HEK293T (cell line): ENCODE data around the gene HOXC11.

Source experiments
- CTCF ChIA-PET: fragments of 350-600 bp; formaldehyde crosslinking; extraction: SDS; loops from one replicate; lab custom pipeline; 2021; ENCODE audit warnings: antibody characterized with exemption, inconsistent platforms; lab: Yijun Ruan, JAX
- POLR2A ChIA-PET: fragments of 350-600 bp; formaldehyde crosslinking; extraction: SDS; loops from one replicate; lab custom pipeline; 2020; ENCODE audit warnings: antibody characterized with exemption, inconsistent platforms; lab: Yijun Ruan, JAX
- DNase-seq: peaks from one replicate; pipeline ENCODE4 v3.0.0; 2012; ENCODE audit warnings: mixed read lengths; ENCODE audit errors: extremely low spot score
- ARNT ChIP-seq: fragments of 450-650 bp; IDR thresholded peaks from 2 replicates; pipeline ENCODE4 v1.6.1; 2017; ENCODE audit warnings: mild to moderate bottlenecking
- BHLHE40 ChIP-seq: fragments of 450-650 bp; IDR thresholded peaks from 2 replicates; pipeline ENCODE4 v1.6.1; 2016; ENCODE audit warnings: mild to moderate bottlenecking, moderate library complexity, borderline replicate concordance
- CTBP1 ChIP-seq: fragments of 450-650 bp; IDR thresholded peaks from 2 replicates; pipeline ENCODE4 v1.6.1; 2016; ENCODE audit warnings: borderline replicate concordance
- ELF4 ChIP-seq: fragments of 450-650 bp; IDR thresholded peaks from 2 replicates; pipeline ENCODE4 v1.6.1; 2017; ENCODE audit warnings: antibody characterized with exemption
- FOXA1 ChIP-seq: fragments of 450-650 bp; IDR thresholded peaks from 2 replicates; pipeline ENCODE4 v1.6.1; 2016; ENCODE audit warnings: mild to moderate bottlenecking
- FOXK2 ChIP-seq: fragments of 450-650 bp; IDR thresholded peaks from 2 replicates; pipeline ENCODE4 v1.6.1; 2016; ENCODE audit warnings: mild to moderate bottlenecking
- FOXM1 ChIP-seq: fragments of 450-650 bp; IDR thresholded peaks from 2 replicates; pipeline ENCODE4 v1.6.1; 2017; ENCODE audit warnings: mild to moderate bottlenecking, borderline replicate concordance
- HDGF ChIP-seq: fragments of 450-650 bp; IDR thresholded peaks from 2 replicates; pipeline ENCODE4 v1.6.1; 2017; ENCODE audit warnings: antibody characterized with exemption, borderline replicate concordance
- L3MBTL2 ChIP-seq: fragments of 450-650 bp; conservative IDR thresholded peaks from 2 replicates; pipeline ENCODE4 v1.6.1; 2016; ENCODE audit warnings: mild to moderate bottlenecking
- LEF1 ChIP-seq: fragments of 450-650 bp; IDR thresholded peaks from 2 replicates; pipeline ENCODE4 v1.6.1; 2017; ENCODE audit warnings: mild to moderate bottlenecking, borderline replicate concordance
- NFRKB ChIP-seq: fragments of 450-650 bp; IDR thresholded peaks from 2 replicates; pipeline ENCODE4 v1.6.1; 2016; ENCODE audit warnings: mild to moderate bottlenecking, moderate library complexity
- SP1 ChIP-seq: fragments of 450-650 bp; IDR thresholded peaks from 2 replicates; pipeline ENCODE4 v1.6.1; 2017
- SUZ12 ChIP-seq: fragments of 450-650 bp; IDR thresholded peaks from 2 replicates; pipeline ENCODE4 v1.6.1; 2016; ENCODE audit warnings: mild to moderate bottlenecking
- TARDBP ChIP-seq: fragments of 450-650 bp; IDR thresholded peaks from 2 replicates; pipeline ENCODE4 v1.6.1; 2016
- ZNF384 ChIP-seq: fragments of 450-650 bp; IDR thresholded peaks from 2 replicates; pipeline ENCODE4 v1.6.1; 2016
- TF ChIP-seq, protein P1 (sequence below): fragments of 450-650 bp; IDR thresholded peaks from 2 replicates; pipeline ENCODE4 v1.6.1; 2016

The HOXC11 gene

DNA sequence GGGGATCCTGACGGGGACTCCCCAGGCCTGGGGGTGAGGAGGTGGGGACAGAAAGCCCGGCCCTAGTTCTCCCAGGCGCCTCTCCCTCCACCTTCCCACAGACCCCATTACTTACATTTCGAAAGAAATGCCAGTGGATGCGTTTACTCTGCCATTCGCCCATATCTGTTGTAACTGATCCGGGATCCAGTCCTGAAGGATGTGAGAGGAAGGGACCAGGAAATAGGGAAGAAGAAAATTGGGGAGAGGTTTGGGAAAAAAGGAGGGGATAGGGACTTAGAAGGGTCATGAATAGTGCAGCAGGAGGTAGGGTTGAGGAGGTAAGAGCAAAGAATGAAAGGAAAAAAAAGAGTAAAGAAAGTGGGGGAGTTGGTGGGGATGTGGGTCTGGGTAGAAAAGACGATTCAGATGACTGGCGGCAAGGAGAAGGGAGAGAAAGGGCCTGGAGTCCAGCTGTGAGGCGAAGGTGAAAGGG lies 17.1 kb upstream of the HOXC11 start:
- ChIA-PET CTCF (no interaction called here), POLR2A (no interaction called here)
- no peak for DNase-seq
- TF ChIP-seq BHLHE40 (no peak), SUZ12 (no peak), FOXM1 (no peak), SP1 (no peak), CTBP1 (no peak), NFRKB (no peak), ELF4 (no peak), FOXA1 (no peak), L3MBTL2 (no peak), FOXK2 (no peak), TARDBP (no peak), ZNF384 (no peak), ARNT (no peak), LEF1 (no peak), HDGF (no peak)
- TF ChIP-seq, protein P1, sequence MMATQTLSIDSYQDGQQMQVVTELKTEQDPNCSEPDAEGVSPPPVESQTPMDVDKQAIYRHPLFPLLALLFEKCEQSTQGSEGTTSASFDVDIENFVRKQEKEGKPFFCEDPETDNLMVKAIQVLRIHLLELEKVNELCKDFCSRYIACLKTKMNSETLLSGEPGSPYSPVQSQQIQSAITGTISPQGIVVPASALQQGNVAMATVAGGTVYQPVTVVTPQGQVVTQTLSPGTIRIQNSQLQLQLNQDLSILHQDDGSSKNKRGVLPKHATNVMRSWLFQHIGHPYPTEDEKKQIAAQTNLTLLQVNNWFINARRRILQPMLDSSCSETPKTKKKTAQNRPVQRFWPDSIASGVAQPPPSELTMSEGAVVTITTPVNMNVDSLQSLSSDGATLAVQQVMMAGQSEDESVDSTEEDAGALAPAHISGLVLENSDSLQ, result no peak

DNA sequence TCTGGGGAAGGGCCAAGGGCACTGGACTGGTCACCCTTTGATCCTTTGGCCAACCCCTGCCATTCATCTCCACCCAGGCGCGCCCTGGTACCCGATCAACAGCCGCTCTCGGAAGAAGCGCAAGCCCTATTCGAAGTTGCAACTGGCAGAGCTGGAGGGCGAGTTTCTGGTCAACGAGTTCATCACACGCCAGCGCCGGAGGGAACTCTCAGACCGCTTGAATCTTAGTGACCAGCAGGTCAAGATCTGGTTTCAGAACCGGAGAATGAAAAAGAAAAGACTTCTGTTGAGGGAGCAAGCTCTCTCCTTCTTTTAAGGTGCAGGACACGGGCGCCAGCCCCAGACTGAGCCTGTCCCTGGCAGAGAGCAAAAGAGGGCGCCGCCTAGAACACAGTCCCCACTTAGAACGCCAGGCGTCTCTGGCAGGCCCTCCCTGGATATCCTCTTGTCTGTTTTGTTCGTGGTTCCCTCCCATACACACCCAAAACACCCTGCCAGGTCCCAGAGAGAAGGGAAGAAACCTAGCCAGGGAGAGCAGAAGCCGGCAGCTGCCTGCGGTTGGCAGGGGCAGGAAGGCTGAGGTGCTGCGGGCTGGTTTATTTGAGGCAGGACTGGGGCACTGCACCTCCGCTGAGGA lies 16.6 kb upstream of the HOXC11 start:
- ChIA-PET CTCF (interaction anchor here (0.6 kb wide), 1 partner anchor 11 kb away, joined by 3 read pairs; no protein-coding TSS in a partner anchor), POLR2A (no interaction called here)
- TF ChIP-seq SP1 (no peak), HDGF (no peak), FOXK2 (no peak), SUZ12 (no peak), NFRKB (no peak), LEF1 (no peak), ZNF384 (no peak), FOXA1 (no peak), CTBP1 (no peak), ARNT (no peak), L3MBTL2 (no peak), TARDBP (no peak), FOXM1 (no peak), ELF4 (no peak), BHLHE40 (no peak)
- TF ChIP-seq, protein P1, result no peak
- DNase-seq, result no peak

DNA sequence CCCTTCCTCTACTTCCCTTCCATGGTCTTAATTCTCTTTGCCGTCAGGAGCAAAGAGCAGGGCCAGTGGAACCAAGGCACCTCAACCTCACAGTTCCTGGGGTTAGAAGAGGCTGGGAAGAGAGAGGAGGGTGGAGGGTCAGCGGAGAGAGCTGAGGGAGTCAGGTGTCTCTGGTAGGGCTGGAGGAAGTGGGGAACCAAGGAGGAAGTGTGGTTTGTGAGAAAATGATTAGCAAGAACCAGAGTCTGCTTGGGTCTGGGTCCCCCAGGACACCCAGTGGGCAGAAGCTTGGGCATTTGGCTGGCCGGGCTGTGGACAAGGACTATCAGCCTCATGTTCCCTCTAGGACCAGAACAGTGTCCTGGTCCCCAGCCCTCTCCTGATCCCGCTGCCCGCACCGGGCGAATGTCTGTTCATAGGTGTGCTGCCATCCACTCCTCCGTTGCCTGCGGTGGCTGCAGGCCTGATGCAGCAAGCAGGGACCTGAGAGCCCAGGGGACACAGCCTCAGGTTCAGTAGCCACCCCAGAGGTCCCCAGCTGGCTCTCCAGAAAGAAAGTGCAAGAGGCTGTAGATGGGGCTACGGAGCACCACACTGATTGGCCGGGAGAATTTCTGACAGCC lies 15.9 kb upstream of the HOXC11 start:
- POLR2A ChIA-PET, result no interaction called here
- TF ChIP-seq TARDBP (no peak), SP1 (no peak), SUZ12 (no peak), NFRKB (no peak), FOXM1 (no peak), L3MBTL2 (no peak), FOXK2 (no peak), BHLHE40 (no peak), ELF4 (no peak), HDGF (no peak), ZNF384 (no peak), FOXA1 (no peak), CTBP1 (no peak), ARNT (no peak), LEF1 (no peak)
- TF ChIP-seq, protein P1, result no peak
- CTCF ChIA-PET, result interaction anchor here (0.6 kb wide), 1 partner anchor 11 kb away, joined by 3 read pairs; no protein-coding TSS in a partner anchor
- no peak for DNase-seq

DNA sequence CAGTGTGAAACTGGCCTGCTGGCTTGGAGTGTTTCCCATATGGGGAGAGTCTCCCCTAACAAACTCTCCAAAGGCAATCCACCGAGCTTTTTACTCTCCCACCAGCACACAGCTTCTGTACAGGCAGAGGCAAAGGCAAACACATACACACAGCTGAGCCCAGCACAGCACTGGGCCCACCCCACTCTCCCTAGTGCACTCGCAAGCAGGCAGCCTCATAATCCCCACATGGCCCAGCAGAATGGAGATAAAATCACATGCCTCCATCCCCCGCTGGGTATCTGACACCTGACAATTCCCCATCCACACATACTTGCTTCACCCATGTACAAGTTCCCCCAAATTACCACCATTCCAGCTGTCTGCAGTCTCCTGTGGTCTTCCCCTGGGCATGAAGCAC lies 14.8 kb upstream of the HOXC11 start:
- DNase-seq, result no peak
- POLR2A ChIA-PET, result interaction anchor here (0.9 kb wide), 1 partner anchor 16 kb away, joined by 3 read pairs; no protein-coding TSS in a partner anchor
- no peak for TF ChIP-seq ARNT
- no peak for TF ChIP-seq FOXK2
- TF ChIP-seq CTBP1, result no peak
- no peak for TF ChIP-seq FOXA1
- no peak for TF ChIP-seq ELF4
- no peak for TF ChIP-seq TARDBP
- TF ChIP-seq LEF1, result no peak
- TF ChIP-seq, protein P1, result no peak
- no peak for TF ChIP-seq NFRKB
- TF ChIP-seq BHLHE40, result no peak
- TF ChIP-seq HDGF, result no peak
- TF ChIP-seq ZNF384, result no peak
- no peak for TF ChIP-seq FOXM1
- no peak for TF ChIP-seq L3MBTL2
- CTCF ChIA-PET, result no interaction called here

DNA sequence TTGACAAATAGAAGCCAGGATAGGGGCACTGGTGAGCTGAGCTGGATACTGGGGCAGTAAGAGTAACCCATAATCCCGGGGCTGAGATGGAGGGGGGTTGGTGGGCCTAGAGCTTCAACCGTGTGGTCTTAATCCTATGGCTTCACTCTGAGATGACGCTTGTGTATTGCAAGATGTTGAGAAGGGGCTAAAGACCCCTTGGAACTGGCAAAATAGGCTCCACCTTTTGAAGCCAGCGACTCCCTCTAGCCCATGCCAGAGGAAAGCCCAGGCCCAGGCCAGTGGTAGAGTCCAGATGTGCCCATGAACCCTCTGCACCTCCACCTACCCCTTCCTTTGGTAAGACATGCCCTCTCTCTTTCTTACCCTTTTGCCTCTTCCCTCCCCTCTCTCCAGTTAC lies 13.6 kb upstream of the HOXC11 start:
- ChIA-PET POLR2A (interaction anchor here (0.8 to 1.3 kb wide), 2 partner anchors 17 to 21 kb away, joined by 3 to 4 read pairs; partner anchors contain the start of gene HOXC13), CTCF (no interaction called here)
- no peak for DNase-seq
- TF ChIP-seq CTBP1, result no peak
